GM21515 (cell line): ENCODE measurements around the gene SYTL5.

Experiments used
- ATAC-seq: cut with Tn5 transposase; IDR thresholded peaks from one replicate; pipeline ENCODE4 v1.9.1; 2021; ENCODE audit not compliant: unreplicated experiment

The SYTL5 gene

DNA sequence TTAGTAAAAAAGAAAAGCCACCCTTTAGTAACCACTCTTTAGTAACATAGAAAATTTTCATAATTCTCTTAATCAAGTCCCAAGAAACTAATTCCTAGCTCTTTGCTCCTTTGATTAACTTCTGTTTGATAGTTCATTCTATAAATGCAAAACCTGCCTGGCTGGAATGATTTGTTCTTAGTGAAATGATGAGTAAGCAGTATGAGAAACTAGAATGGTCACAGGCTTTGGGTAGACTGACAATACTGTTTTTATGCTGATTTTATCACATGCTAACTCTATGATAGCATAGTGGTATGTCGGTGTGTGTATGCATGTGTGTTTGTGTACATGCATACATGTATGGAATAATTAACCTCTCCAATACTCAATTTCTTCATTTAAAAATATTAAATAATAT is 81.2 kb downstream of the SYTL5 start:
- no peak for ATAC-seq

DNA sequence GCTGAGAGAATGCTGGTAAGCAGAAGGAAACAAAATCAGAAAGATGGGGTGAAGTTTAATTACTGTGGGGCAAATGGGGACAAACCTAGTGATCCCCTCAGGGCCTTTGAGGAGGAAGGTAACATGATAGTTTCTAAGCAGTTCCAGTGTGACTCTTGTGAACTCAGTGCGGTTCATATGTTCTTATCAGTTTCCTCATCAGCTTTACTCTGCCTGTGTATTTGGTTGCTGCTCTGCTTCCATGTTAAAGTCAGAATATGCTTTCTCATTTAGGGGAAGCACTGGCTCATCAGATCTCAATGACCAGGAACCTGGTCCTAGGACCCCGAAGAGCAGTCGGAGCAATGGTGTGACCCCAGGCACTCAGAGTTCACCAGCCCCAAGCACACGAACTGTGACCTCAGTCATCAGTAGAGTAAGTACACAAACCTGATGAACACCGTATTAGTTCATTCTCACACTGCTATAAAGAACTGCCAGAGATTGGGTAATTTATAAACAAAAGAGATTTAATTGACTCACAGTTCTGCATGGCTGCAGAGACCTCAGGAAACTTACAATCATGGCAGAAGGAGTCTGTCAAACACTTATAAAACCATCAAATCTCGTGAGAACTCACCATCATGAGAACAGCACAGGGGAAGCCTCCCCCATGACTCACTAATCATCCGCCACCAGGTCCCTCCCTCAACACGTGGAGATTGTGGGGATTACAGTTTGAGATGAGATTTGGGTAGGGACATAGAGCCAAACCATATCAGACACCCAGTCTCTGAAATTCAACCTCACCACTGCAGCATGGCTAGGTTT is 83.0 kb downstream of the SYTL5 start:
- no peak for ATAC-seq

DNA sequence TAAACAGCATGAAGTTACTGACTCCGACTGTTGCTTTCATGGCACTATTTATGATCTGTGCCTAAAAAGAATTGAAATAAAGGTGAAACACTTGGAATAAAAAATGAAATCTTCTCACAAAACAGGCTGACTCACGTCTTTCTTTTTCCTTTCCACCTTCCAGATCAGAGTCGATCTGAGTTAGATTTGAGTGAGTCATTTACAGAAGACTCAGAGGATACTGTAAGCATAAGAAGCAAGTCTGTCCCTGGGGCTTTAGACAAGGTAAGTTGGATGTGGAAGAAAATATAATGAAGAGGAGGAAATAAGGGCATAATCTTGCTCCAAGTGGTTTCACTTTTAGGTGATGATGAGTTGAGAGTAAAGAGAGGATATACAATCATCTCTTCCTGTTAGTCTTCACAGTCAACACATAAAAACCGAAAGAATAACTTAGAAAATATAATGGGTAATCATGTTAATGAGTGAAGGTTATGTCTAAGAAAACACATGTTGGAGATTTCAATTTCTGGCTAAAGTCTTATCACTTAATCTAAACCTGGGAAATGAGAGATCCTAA is 89.7 kb downstream of the SYTL5 start:
- ATAC-seq = no peak

DNA sequence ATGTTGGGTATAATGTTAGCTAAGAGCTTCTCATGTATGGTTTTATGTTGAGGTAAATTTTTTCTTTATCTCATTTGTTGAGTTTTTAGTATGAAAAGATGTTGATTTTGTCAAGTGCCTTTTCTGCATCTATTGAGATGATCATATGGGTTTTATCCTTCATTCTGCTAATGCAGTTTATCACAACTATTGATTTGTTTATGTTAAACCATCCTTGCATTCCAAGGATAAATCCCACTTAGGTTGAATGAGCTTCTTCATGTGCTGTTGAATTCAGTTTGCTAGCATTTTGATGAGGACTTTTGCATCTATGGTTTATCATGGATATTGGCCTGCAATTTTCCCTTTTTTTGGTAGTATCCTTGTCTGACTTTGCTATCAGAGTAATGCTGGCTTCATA is 93.3 kb downstream of the SYTL5 start:
- ATAC-seq = no peak

DNA sequence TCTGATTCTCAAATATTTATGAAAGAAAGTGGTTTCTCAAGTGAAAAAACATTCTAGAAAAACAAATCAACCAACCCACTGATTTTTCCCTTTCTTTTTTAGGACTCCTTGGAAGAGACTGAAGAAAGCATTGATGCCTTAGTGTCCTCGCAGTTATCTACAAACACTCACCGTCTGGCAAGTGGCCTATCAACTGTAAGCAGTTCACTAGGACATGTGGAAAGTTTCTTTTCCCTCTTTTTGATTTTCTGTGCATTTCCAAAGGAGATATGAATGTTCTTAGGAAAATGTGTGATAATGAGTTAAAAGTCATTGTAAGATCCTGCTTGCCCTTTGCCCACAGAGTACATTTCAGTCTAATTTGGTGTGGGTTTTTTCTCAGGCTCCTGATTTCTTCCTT is 95.9 kb downstream of the SYTL5 start:
- ATAC-seq = no peak

DNA sequence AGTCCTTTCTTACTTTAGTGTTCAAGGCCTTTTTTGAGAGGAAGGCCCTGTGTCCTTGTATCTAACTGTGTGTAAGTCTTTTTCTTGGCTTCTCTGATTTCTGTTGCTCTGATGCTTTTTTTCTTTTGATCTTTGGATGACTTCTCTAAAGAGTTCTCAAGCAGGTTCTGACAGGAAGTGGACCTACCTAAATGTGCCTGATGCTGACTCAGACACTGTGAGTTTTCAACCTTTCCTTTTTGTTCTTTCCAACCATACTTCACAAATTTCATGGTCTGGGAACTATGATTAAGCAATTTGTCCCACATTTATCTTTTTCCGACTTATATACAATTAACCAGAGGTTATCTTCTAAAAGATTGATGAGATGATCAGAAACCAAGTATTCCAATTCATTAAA is 96.5 kb downstream of the SYTL5 start:
- ATAC-seq = no peak

DNA sequence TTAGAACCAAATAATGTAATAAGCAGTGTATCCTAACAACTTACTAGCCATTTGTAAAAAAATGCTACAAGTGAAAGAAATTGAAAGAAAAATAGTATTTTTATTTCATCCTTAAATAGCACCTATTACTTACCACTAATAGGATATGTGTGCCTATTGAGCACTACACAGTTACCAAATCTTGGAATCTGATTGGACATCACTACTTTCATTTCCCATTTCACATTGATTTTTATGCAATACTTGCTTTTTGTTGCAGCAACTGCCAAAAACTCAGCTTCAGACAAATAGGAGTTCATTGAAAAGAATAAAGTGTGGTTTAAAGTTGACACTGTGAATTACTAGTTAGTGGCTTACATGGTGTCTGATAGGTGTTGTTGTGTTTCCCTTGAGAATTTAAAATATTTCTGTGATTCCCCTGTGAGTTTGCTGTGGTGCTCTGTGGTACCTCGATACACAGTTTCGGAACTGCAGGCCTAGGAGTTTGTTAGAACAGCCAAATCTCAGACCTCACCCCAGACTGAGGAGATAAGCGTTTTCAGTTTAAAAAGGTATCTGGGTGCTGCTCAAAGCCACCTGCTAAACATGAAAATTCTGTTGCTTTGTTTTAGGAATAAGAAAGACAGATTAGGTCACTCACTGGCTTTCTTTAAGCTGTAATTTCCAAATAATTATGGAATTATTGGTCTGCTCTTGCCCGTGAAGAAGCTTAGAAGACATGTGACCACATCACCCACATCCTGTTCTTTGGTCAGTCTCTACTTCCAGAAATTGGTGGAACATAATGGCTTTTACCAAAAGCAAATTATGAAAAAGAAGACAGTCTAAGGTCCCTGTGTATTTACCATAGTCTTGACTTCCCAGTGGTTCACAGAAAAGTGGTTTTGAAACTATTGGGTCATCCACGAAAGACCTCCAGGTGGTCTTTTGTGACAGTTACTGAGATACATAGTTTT is 97.8 kb downstream of the SYTL5 start:
- ATAC-seq = peak; percentile 90

DNA sequence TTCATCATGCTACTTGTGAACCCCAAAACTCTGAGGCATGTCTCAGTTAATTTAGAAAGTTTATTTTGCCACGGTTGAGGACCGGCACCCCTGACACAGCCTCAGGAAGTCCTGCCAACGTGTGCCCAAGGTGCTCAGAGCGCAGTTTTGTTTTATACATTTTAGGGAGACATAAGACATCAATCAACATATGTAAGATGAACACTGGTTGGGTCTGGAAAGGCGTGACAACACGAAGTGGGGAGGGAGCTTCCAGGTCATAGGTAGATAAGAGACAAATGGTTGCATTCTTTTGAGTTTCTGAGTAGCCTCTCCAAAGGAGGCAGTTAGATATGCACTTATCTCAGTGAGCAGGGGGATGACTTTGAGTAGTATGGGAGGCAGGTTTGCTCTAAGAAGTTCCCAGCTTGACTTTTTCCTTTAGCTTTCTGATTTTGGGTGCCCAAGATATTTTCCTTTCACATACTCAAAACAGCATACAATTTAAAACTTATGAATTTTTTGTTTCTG is 98.9 kb downstream of the SYTL5 start:
- ATAC-seq = no peak

DNA sequence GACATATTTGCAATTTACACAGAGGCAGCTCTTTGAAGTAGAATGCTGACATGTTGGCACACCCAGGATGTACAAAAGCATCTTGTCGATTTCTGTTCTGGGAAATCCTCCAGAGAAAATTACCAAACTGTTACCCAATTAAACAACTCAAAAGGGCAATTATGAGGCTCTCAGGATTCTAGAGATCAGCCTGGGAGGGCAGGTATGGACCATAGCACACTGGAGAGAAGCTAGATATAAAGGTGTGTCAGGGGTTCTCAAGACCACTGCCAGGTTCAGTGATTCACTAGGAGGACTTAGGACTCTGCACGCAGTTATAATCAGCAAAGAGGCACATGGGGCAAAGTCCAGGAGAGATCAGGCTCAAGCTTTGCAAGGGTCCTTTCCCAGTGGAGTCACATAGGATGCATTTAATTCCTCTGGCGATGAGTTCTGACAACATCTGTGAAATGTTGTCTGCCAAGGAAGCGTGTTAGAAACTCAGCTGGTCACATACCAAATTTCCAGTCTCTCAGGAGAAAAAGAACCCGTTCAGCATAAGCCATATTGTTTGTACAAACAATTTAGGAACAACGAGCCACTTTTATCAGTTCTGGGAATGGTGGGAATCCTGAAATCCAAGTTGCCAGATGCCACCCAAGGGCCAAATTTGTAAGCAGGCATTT is 100.8 kb downstream of the SYTL5 start:
- no peak for ATAC-seq

DNA sequence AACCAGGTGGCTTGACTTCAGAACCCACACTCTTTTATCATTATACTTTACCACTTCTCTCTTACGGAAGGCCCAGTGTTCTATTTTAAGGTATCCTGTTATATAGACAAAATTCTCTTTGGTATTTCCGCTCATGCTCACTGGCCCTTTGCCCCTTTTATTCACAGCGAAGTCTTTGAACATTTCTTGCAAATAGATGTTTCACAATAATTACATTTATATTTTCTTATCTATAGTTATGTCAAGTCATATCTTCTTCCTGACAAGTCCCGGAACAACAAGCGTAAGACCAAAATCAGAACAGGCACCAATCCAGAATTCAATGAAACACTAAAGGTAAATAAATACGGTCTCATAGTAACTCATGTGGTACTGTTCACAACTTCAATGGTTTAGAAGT is 102.0 kb downstream of the SYTL5 start:
- no peak for ATAC-seq

DNA sequence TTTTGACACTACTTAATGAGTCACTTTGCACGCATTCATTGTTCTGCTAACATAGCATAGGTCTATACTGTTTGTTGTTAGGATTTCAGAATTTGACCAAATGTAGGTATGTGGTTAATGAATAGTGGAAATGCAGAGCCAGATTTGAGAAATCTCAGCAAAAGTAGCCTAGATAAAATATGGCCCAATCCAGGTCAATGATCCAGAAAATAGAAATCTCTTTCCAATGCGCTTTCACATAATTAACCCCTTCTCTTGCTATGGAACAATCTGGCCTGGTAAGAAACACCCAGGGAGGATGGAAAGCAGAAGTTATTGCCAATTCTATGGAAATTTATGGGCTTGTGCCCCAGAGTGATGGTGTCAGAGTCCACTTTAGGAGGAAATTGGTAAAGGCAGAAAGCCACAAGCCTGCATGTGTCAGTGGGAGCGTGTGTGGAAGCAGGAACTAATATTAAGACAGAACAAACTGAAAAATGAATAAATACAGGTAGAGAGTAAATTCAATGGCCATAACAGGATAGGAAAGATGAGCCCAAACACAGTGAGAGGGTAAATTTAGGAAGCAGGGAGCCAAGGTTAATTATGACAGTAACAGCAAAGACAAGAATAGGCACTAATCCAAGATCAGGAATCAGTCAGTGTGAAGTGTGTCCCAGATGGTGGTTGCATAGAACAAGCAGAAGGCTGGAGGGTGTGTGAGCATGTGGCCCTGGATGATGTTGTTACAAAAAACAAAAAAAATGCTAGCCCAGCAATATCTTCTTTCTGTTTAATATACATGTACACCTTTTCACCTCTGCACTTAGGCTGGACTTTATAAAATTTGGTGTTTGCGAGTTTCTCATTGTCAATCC is 102.9 kb downstream of the SYTL5 start:
- no peak for ATAC-seq

DNA sequence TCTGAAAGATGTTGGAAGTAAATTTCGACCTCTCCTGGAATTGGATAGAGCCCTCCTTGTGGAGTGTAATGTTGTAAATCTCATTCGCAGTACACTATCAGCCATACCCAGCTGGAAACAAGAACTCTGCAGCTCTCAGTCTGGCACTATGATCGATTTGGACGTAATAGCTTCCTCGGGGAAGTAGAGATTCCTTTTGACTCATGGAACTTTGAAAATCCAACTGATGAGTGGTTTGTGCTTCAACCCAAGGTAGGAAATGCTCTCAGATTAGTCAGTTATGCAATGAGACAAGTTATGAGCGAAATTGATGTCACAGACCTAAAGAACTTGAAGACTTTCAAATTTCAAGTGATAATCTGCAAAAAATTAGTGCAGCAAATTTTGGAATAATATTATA is 103.9 kb downstream of the SYTL5 start:
- no peak for ATAC-seq

DNA sequence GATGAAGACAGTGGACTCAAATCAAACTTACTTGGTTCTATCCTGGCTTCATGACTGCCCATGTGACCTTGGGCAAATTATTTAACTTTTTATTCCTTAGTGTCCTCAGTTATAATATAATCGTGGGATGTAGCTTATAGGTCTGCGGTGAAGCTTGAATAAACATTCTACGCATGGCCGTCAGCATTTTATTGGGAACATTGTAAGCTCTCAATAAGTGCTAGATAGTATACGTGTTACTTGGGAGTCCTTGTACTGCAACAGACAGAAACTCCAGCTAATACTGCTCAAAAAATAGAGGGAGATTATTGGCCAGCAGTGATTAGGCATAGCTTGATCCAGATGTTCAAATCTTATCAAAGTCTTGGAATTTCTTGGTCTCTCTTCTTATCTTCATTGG is 104.8 kb downstream of the SYTL5 start:
- no peak for ATAC-seq

DNA sequence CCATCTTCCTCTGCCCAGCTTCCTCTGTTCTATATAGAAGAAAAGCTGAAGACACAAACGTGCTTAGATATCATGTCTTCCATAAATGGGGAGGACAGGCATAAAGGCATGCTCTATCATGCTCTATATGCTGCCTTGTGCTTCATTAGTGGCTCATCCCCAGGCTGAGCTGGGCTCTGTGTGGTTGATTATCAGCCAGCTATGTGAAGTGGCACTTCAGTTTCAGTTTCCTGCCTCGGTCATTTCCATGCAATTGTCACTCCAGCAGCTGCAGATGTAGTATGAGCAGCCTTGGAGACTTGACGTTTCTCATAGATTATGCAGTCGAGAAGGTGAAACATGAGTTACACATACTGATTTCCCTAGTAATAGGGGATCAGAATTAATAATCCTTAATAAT is 106.2 kb downstream of the SYTL5 start:
- no peak for ATAC-seq

DNA sequence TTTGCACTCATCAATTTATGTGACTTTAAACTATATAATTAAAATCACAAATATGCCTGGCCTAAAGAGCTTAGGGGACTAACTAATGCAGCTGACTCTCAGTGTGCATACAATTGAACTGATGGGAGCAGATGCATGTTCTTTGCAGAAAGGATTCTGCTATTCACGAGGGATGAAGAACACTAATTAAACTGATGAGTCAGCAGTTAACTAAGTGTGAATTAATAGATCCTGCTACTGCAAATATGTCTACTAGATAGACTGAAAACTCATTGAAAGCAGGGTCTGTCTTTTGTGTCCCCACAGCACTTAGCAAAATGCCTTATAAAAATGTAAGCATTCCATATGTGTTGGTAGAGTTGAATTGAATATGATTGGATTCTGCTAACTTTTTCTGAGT is 110.4 kb downstream of the SYTL5 start:
- no peak for ATAC-seq

DNA sequence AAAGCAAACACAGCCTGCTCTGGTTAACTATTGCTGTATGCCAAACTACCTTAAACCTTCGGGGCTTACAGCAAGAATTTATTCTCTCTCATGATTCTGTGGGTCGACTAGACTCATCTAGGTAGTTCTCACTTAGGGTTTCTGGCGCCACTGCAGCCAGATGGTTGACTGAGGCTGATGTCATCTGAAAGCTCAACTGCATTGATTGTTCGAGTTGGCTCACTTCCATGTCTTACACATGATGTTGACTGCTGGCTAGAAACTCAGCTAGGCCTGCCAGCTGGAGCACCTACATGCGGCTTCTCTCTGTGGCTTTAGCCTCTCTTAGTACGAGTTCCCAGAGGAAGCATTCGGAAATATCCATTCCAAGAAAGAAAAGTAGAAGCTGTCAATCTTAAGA is 111.1 kb downstream of the SYTL5 start:
- ATAC-seq = no peak

DNA sequence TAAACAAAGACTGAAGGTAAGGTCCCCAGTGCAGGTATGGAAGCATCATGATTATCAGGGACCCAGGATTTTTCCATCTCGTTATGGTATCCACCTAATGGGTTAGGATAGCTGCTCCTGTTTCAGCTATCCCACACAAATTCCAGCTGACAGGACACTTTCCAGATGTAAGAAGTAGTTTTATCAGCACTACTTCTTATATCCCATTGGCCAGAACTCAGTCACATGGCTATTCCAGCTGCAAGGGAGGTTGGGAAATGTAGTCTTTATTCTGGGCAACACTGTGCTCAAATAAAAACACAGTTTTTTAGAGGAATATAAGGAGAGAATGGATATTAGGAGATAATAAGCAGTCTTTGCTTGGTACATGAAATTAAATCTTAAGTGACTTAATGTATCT is 117.6 kb downstream of the SYTL5 start:
- ATAC-seq = no peak

DNA sequence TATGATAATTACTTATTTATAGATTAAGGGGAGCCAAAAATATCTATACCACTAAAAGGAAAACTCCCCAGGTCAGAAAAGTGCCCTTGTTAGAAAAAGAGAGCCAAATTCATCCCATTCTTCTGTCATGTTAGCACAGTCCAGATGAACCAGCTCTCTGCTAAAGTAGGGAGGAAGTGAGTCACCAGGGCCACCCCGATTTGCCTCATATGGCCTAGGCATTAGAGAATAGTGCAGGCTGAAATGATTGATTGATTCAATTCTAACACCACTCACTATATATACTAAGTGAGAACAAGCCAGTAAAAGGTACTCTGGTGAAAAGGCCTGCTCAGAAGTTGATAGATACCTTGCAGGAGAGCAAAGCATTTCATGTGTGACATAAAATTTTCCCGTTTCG is 119.8 kb downstream of the SYTL5 start:
- ATAC-seq = no peak

DNA sequence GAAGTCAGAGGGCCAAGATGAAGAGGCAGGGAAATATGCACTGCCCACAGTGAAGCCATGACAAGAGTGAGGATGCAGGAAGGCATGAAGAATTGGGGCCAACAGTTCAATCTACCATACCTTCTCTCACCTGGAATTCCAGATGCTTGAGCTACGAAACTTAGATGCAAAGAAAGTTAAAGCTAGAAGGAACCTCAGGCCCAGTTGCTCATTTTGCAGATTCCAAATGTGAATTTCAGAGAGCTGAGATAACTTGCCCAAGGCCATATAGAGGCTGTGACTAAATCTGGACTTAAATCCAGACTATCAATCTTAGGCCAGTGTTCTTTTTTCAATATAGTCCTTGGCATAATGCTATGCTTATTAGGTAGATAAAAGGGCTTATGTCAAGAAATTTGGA is 121.6 kb downstream of the SYTL5 start:
- ATAC-seq = no peak

DNA sequence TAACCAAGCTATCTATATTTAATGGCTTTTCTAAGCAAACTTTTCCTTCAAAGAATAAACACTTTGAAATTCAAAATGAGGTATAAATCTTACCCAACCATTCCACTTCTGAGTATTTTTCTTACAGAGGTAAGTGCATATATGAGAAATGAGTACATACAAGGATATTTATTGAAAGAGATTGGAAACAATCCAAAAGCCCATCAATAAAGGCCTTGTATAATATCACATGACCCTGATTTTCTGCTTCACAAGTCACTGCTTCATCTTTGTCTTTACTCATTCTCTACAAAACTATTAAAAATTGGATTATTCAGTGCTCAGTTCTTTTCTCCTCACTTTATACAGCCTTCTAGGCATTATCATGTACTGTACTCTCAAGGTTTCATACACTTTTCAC is 123.0 kb downstream of the SYTL5 start:
- ATAC-seq = no peak
